ENCODE data around the gene TENT4A. TPM values are rescaled to one million over a fixed set of nuclear protein-coding genes. Genes with fewer than 3 reads are reported as not detected.

The TENT4A gene
- total RNA-seq, 1 donor from 2014 or later: 13.0 TPM

- DNase-seq (ENCODE audit: missing footprints) (no peak), ATAC-seq (no peak)
- intact Hi-C loops (cut with DNase I): no loop called here
Measured at GRCh38 chr5:6804766-6805501, 91.7 kb downstream of the TENT4A start.

- intact Hi-C loops (cut with DNase I): no loop called here
- DNase-seq (ENCODE audit: missing footprints) (no peak), ATAC-seq (no peak)
Measured at GRCh38 chr5:6805841-6806240, 92.6 kb downstream of the TENT4A start.

Other genes with a start within 250 kb of the TENT4A start
- gene NSUN2, start 80.4 kb upstream of the TENT4A start, total RNA-seq: 34.2 TPM
- gene SRD5A1, start 80.0 kb upstream of the TENT4A start, total RNA-seq: 3.2 TPM

Data from Right ventricle myocardium inferior (tissue), 1 donor.